DMS153 treated with DMSO at 0.1 percent for 48 hours (cell line): Measurements from ENCODE around the gene SPTBN4.
"Not testable (repeated sequence)": the region's sequence is repeated elsewhere in the genome, so short reads cannot be mapped to it uniquely, and the experiment has no call there.

Experiments used
- DNase-seq: peaks from one replicate; lab custom pipeline; 2025; ENCODE audit not compliant: unreplicated experiment; lab: John Stamatoyannopoulos, UW

The SPTBN4 gene

DNA sequence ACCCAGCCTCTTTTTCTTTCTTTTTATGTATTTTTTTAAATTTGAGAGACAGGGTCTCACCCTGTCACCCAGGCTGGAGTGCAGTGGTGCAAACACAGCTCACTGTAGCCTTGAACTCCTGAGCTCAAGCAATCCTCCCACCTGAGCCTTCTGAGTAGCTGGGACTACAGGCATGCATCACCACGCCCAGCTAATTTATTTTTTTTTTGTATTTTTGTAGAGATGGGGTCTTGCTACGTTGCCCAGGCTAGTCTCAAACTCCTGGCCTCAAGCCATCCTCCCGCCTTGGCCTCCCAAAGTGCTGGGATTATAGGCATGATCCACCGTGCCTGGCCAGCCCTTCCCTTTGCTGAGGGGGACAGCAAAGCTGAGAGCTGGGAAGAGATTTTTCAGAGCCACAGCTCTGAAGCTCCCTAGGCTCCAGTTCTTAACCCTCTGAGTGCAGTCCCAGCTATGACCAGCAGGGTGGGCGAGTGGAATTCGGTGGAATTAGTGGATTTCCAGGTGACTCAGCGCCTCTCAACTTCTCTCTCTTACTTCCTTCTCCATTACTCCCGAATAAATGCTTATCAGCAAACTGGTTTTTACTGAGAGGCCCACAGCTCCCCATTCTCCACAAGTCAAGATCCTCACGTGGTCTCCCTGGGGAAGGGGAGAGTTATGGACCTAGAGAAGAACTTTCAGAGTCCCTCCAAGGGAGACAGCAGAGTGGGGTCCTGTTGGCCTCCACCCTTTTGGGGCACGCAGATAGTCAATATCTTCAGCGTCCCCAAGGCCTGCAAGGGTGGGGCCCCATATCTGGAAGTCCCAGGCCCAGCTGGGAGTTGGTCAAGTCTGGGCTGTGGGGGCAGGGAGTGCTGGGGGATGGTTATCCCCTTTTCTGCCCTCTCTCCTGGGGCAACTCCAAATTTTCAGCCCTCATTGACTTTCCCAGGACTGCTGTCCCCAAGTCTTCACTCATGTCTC, 2.5 kb upstream of the SPTBN4 start:
- peak; percentile 58 for DNase-seq

DNA sequence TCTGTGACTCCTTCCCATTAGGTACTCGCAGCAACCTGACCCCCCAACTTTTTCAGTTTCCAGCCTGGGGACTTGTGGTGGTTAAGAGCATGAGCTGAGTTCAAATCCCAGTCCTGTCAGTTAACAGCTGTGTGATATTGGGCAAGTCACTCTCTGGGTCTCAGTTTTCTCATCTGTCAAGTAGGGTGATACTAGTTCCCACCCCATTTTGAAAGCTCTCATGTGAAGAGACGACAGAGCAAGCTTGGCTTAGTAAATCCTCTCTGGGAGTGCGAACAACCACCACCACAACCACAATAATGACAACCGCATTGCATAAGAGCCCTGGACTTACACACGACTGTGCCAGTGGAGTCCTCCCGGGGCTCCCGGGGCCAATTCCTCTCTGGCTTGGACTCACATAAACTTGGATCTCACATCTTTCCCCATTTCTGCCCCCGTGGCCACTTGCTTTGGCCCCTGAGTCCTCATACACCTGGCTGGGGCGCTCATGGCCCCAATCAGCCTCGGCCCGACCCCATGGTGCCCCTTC, 1.7 kb upstream of the SPTBN4 start:
- DNase-seq = peak; percentile 22

DNA sequence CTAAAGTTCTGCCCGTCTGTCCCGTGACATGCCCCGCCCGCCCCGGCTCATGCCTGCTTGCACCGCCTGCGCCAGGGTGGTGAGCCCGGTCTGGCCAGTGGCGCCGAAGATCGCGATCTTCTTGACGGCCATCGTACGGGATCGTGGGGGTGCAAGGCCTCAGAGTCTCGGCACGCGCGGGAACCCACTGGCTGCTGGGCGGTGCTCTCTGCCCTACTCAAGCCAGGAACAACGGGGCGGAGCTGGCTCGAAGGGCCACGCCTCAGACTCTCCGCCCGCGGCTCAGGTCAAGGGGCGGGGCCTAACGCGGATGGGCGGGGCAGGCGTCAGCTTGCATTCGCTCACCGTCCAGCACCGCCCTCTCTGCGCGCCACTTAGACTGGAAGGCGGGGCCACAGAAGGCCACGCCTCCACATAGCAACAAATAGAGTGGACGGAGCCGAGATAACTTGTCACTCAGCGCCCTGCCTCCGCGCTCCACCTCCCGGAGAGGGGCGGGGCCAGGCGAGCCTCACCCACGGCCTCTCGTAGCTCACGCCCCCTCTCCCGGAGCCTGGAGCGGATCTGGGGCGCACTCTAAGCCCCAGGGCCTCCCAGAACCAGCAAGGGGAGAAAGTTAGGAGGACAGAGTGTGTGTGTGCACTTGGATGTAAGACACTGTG, 1.1 kb upstream of the SPTBN4 start, which contains the start of gene BLVRB:
Gene BLVRB (minus strand): TSS at position 189 of the 662 bp plus-strand sequence. CDS start 57 bp downstream, at position 132.
- DNase-seq = peak; percentile 96

DNA sequence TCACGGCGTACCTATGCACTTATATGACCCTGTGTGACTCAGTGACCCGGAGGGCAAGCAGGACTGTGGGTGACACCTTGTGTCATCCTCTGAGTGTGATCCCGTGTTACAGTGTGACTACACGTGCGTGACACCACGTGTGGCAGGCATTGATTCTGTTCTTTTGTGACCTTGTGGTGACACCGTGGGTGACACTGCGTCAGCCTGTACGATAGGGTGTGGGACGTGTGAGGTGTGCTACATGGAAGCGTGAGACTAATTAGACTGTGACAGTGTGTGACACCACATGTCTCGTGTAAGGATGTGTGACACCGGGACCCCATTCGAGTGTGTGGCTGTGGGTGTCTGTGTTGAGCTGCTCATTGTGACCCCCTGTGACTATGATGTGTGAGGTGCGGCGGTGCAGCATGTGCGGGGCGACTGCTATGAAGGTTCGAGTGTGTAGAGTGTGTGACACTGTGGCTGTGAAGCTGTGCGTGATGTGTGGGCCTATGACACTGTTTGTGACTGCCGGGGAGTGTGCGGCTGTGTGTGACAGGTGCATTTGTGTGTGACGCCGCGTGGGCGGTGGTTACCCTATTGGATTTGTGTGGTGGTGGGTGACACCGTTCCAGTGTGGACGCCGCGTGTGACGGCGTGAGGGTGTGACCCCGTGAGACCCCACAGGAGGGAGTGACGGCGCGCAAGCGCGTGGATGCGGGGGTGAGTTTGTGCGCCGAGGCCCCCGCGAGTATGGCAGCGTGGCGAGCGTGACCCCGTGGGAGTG, 399 bp upstream of the SPTBN4 start:
- no peak for DNase-seq

DNA sequence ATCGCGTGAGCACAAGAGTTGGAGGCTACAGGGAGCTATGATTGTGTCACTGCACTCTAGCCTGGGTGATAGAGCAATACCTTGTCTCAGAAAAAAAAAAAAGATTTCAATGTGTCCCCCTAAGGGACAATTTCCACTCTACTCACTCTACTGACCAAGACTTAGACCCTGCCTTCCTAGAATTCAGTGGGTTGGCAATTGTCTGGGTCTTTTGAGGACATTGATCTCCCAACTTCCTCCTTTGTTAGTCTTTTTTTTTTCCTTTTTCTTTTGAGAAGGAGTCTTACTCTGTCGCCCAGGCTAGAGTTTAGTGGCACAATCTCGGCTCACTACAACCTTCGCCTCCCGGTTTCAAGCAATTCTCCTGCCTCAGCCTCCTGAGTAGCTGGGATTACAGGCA, 2.2 kb downstream of the SPTBN4 start:
- DNase-seq = no peak

DNA sequence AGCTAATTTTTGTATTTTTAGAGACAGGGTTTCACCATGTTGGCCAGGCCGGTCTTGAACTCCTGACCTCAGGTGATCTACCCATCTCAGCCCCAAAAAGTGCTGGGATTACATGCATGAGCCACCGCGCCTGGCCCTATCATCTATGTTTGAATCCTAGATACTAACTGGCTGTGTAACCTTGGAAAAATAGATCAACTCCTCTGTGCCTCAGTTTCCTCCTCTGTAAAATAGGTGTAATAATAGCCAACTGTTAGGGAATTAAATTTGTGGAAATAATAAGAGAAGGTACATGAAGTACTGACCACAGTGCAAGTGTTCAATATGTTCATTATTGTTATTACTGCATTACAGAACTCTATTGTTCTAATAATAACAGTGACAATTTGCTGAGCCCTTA, 4.3 kb downstream of the SPTBN4 start:
- no peak for DNase-seq

DNA sequence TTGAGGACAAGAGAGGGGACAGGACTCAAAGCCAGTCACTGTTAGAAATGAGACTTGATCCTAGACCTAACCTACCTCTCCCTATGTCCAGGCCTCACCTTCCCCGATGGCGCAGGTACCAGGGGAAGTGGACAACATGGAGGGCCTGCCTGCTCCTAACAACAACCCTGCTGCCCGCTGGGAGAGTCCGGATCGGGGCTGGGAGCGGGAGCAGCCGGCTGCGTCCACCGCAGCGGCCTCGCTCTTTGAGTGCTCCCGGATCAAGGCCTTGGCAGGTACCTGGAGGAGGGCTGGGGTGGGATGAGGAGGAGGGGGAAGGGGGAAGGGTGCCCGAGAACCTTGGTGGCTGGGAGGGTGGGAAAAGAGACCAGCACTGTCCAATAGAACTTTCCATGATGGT, 5.7 kb downstream of the SPTBN4 start:
- no peak for DNase-seq

DNA sequence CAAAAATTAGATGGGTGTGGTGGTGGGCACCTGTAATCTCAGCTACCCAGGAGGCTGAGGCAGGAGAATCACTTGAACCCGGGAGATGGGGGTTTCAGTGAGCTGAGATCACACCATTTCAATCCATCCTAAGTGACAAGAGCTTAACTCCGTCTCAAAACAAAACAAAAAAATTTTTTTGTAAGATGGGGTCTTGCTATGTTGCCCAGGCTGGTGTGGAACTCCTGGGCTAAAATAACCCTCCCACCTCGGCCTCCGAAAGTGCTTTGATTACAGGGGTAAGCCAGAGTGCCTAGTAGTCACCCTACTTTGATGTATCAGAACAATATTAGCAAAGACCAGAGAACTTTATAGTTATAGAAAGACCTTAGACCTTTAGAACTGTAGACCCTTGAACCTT, 7.9 kb downstream of the SPTBN4 start:
- no peak for DNase-seq

DNA sequence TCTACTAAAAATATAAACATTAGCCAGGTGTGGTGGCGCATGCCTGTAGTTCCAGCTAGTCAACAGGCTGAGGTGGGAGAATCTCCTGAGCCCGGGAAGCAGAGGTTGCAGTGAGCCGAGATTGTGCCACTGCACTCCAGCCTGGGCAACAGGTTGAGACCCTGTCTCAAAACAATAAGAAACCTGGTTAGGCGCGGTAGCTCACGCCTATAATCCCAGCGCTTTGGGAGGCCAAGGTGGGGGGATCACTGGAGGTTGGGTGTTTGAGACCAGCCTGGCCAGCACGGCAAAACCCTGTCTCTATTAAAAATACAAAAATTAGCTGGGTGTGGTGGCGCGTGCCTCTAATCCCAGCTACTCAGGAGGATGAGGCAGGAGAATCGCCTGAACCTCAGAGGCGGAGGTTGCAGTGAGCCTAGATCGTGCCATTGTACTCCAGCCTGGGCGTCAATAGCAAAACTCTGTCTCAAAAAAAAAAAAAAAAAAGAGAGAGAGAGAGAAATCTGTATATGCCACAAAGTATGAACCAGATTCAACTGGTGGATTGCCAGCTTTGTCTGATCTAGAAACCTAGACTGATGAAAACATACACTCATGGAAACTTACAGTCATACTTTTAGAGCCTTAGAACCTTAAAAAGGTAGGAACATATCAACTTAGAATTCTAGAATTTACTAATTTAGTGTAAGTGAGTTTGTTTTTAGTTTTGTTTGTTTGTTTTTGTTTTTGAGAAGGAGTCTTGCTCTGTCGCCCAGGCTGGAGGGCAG, 9.3 kb downstream of the SPTBN4 start:
- not testable (repeated sequence) for DNase-seq

DNA sequence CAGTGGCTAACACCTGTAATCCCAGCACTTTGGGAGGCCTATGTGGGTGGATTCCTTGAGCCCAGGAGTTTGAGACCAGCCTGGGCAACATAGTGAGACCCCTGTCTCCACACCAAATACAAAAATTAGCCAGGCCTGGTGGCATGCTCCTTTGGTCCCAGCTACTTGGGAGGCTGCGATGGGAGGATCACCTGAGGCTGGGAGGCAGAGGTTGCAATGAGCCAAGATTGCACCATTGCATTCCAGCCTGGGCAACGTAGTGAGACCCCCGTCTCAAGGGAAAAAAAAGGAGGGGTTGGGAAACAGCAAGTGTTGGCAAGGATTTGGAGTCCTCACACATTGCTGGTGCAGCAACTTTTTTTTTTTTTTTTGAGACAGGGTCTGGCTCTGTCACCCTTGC, 19.2 kb downstream of the SPTBN4 start:
- no peak for DNase-seq

DNA sequence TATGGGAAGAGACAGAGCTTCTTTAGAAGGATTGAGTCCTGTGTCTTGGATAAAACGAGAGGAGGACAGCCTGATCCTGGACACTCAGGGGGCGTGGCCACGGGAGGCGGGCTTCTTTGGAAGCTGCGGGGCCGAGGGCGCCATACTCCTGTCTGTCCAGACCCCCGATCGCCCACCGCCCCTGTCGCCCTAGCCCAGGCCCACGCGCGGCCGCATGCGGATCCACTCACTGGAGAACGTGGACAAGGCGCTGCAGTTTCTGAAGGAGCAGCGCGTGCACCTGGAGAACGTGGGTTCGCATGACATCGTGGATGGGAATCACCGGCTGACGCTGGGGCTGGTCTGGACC, 23.1 kb downstream of the SPTBN4 start:
- DNase-seq = no peak

DNA sequence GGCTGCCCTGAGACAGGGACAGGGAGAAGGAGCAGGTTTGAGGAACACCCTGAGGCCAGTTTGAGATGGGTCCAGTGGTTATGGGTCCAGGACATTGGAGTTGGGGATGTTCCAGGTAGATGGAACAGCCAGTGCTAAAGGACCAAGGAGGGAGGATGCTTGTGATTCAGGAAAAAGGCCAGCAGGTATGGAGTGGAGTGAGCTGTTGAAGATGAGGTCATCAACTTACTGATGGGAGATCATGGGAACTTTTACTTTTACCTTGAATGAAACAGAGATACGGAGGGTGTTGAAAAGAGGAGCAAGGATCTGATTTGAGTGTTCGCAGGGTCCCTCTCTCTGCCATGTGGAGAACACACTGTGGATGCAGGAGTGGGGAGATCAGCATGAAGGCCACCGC, 25.5 kb downstream of the SPTBN4 start:
- no peak for DNase-seq

DNA sequence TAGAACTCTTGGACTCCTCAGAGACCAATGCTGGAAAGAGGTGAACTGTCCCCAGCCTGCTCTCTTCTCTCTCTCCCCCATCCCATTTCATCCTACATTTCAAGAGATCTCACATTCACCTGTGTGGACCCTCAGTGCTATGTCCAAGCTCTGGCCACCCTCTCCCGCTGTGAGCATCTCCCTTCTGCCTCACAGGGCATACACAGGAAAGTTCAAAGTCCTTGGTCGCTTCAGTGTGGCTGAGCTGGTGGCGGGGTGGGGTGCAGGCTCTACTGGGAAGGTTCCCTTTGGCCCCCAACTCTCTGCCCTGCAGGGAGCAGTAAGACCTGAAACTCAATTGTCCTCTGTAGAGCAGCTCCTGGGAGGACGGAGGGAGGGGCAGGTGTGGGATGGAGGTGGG, 27.0 kb downstream of the SPTBN4 start:
- no peak for DNase-seq

DNA sequence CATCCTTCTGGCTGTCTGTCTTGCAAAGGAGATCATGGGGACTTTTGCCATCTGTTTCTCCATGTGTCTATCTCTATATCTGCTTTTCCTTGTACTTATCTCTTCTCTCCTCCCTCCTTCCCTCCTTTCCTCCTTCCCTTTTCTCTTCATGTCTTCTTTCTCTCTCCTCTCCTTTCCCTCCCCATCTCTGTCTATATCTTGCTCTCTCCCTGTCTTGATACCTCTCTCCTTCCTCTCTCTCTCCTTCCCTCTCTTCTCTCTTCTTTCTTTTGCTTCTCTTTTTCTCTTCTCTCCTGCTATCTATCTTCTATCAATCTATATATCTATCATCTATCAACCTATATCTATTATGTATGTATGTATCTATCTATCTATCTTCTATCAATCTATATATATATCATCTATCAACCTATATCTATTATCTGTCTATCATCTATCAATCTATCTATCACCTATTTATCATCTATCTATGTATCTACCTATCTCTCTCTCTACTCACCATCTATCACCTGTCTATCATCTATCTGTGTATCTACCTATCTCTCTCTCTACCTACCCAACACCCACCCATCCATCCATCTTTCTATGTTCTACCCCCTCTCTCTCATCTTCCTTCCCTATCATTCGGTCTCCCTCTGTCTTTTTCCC, 27.5 kb downstream of the SPTBN4 start:
- no peak for DNase-seq

DNA sequence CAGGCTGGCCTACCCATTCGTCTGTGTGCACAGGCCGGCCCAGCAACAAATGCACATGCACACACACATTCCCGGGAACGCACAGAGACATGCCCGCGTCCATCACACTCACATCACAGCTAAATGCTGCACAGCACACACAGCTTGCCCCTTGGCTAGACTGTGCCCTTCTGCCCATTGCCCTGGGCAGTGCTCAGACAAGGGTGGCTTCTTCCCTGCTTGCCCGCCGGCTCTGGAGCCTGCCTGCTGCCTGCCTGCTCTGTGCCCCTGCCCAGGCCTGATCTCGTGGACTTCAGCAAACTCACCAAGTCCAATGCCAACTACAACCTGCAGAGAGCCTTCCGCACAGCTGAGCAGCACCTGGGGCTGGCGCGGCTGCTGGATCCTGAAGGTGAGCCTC, 30.4 kb downstream of the SPTBN4 start:
- no peak for DNase-seq

DNA sequence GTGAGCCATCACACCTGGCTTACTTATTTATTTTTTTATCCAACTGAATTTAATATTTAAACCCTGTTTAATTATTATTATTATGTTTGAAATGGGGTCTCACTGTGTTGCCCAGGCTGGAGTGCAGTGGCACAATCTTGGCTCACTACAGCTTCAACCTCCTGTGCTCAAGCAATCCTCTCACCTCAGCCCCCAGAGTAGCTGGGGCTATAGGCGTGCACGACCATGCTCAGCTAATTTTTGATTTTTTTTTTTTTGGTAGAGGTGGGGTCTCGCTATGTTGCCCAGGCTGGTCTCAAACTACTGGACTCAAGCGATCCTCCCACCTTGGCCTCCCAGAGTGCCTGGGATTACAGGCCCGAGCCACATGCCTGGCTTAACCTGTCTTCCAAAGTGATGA, 32.5 kb downstream of the SPTBN4 start:
- DNase-seq = no peak

DNA sequence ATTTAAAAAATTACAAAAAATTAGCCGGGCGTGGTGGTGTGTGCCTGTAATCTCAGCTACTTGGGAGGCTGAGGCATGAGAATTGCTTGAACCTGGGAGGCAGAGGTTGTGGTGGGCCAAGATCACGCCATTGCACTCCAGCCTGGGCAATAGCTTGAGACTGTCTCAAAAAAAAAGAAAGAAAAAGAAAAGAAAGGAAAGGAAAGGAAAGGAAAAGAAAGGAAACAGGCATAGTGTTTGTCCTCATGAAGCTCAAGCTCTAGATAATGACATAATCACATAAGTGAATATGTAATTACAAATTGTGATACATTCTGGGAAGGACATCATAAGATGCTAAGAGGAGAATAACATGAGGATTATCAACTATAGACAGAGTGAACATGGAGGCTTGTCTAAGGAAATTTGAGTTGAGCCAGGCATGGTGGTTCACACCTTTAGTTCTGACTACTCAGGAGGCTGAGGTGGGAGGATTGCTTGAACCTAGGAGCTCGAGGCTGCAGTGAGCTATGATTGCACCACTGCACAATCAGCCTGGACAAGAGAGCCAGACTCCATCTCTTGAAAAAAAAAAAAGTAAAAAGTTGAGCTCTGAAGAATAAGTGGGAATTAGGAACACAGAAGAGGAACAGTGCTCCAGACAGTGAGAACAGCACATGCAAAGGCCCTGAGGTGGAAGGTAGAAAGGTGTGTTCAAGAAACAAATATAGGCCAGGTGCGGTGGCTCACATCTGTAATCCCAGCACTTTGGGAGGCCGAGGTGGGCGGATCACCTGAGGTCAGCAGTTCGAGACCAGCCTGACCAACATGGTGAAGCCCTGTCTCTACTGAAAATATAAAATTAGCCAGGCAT, 34.1 kb downstream of the SPTBN4 start:
- DNase-seq = not testable (repeated sequence)

DNA sequence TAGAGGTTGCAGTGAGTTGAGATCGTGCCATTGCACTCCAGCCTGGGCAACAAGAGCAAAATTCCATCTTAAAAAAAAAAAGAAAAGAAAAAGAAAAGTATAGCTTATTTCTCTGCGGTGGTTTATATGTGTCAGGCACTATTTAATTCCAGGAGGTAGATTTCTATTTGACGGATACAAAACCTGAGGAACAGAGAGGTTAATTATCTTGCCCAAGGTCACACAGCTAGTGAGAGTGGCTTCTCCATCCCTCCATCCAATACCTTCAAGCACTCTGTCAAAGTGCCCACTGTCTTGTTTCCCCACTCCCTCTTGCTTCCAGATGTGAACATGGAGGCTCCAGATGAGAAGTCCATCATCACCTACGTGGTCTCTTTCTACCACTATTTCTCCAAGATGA, 34.8 kb downstream of the SPTBN4 start:
- DNase-seq = no peak

DNA sequence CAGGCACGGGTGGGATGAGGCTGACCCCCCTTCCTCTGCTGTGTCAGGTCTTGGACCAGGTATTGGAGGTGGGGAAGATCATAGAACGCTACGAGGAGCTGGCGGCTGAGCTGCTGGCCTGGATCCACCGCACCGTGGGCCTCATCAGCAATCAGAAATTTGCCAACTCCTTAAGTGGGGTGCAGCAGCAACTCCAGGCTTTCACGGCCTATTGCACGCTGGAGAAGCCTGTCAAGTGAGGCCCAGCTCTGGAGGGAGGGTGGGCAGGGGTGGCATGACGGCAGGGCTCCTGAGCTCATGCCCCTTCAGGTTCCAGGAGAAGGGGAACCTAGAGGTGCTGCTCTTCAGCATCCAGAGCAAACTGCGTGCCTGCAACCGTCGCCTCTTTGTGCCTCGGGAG, 35.3 kb downstream of the SPTBN4 start:
- no peak for DNase-seq
